GM18867 (cell line): Measurements from ENCODE around the gene ITGAE.

Source experiments
- ATAC-seq: cut with Tn5 transposase; IDR thresholded peaks from one replicate; pipeline ENCODE4 v1.9.1; 2021; ENCODE audit warnings: mild to moderate bottlenecking, moderate library complexity; ENCODE audit not compliant: unreplicated experiment

Gene ITGAE

DNA sequence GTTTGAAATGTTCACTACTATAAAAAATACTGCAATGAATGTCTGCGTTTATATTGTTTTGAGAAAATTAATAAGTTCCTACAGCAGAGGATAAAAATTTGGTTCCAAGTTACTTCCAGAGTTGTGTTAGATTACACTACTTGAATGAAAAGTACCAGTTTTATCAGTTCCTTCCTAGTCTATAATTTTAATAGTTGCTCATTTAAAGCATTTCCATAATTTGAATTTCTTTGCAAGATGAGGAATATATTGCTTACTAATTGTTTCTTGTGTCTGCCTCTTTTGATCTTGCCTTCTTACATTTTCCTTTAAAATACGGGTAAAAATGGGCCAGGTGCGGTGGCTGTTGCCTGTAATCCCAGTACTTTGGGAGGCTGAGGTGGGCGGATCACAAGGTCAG lies 128.4 kb downstream of the ITGAE start:
- no peak for ATAC-seq

DNA sequence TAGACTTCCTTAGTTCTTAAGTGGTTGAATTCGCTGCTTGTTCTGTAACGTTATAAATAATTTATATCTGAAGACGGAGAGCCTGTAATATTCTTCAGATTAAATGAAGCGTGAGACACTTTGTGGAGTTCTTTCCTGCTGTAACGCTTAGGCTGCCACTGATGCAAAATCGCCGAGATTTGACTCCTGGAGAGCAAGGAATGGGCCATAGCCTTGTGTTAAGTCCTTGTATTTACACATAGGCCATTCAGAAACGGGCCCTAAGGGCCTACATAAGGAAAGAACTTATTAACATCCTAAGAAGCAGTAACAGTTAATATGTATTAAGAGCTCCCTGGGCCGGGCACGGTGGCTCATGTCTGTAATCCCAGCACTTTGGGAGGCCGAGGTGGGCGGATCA lies 131.4 kb downstream of the ITGAE start:
- ATAC-seq: no peak

DNA sequence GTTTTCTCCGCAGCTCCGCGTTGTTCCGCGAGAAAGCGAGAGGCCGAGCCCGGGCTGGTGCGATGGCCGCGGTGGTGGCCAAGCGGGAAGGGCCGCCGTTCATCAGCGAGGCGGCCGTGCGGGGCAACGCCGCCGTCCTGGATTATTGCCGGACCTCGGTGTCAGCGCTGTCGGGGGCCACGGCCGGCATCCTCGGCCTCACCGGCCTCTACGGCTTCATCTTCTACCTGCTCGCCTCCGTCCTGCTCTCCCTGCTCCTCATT lies 132.0 kb downstream of the ITGAE start:
- no peak for ATAC-seq

DNA sequence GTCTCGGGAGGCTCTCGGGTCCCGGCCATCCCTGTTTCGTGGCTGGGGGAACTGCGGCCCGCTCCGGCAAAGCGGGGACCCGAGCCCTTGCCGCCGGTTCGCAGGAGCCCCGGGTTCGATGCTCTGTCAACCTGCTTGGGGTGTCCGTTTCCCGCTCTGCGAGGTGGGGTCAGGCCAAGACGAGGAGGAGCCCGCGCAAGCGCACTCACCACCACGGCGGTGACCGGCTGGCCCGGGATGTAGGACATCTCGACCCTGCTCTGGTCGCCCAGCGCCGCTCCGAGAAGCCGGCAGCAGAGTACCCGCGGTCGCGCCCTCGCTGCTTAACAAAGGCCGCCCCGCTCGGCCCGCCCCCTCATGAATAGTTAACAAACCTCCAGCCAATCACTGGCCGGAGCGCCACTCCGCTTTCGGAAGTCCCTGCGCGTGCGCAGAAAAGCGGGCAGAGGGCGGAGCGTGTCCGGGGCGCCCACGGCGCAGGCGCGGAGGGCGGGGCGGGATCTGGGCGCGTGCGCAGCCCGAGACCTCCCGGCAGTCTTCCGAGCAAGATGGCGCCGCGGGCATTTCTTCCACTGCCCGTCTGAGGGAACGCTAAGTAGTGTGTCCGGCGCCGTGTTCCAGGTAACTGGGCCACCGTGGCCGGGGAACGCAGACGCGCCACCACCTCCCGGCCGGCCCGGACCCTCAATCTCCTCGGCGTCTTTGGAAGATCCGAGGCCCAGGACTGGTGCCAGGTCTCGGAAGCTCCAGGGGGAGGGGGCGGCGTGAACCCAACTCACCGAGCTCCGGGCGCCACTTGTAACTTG lies 132.5 kb downstream of the ITGAE start, which contains the start of the genes EMC6 and TAX1BP3:
Gene EMC6 (plus strand): TSS at position 534 of the 806 bp plus-strand sequence. CDS start 335 bp downstream, outside the sequence.
Gene TAX1BP3 (minus strand): TSS at position 300 of the 806 bp plus-strand sequence. CDS start 52 bp downstream, at position 248.
- peak; percentile 86 for ATAC-seq

DNA sequence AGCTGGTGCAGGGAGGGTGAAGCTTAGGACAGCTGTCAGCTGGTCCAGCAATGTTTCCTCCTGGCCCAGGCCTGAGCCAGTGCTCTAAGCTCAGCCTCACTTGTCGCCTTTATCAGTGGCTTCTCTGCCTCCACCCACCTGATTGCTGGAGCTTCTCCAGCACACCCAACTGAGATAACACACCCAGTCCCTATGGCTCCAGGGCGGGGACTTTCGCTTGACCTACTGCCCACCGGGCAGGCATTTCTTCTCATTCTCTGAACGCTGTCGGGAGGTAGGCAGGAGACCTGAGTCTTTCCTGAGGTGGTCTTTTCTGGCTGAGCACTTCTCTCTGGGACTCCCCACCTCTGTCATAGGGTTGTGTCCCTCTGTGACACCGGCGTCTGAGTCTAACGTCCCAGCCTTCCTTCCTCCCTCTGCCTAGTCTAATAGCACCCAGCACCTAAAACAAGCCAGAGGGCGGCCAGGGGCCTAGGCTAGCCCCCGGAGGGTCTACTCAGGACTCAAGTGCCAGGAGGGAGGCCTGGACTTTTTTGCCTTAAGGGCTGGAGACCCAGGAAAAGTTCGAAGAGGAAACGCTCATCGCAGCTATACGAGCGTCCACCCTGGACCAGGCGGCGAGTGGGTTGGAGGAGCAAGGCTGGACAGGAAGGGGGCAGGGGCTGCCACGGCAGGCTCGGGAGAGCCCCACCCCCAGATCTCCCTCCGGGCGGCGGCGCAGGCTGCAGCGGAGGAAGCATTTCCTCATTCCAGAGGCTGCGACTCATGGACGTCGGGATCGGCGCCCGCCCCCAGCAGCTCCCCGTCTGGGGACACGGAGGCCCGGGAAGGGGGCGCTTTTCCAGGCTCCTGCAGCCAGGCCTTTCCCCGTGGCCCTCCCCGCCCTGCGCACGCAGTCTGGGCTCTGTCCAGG lies 133.4 kb downstream of the ITGAE start:
- ATAC-seq: peak; percentile 1

DNA sequence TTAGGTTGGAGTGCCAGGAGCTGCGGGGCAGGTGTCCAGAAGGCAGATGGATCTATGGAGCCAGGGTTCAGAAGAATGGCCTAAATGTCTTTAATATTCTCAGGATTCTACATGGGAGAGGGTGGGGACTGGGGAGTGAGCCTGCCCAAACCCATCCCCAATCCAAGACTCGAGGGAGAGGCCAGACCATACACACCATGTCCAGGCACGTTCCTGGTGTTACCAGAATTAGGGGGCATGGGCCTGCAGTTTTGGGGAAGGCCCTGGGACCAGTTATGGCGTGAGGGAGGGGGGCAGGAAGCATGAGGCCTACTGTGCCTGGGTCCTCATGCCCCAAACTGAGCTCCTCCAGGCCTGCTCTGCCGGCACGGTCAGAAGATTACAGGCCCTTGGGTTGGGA lies 134.5 kb downstream of the ITGAE start:
- no peak for ATAC-seq

DNA sequence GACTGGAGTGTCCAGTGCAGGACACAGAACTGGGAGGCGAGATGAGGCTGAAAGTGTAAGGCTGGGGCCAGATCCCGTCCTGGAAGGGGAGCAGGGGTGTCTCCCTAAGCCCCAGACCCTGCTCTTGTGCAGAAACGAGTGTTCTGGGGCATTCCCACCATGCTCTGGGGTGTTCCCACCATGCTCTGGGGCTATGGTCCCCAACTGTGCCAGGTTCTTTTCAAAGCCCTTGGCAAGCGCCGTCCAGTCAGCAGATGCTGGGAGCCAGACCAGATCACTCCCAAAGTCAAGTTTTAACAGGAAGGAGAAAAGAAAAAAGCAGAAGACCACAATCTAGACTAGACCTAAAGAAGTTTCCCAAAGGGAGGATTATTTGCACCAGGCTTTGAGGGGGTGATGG lies 135.2 kb downstream of the ITGAE start:
- no peak for ATAC-seq
